Dermis blood vessel endothelial cell (primary cell): ENCODE results near the gene CDH13. TPM values are rescaled to one million over a fixed set of nuclear protein-coding genes. Genes with fewer than 3 reads are reported as not detected.

Experiments used
- DNase-seq: peaks from one replicate; pipeline ENCODE4 v3.0.0; 2010
- total RNA-seq: library from RNA; depleted of rRNA; stranded (reverse); fragments of >200 nt; gene quantifications from 2 replicates; pipeline ENCODE4 v1.2.3, GENCODE V29; 2014

CDH13 gene
- total RNA-seq, 1 donor from 2014 or later: 135 TPM

DNA sequence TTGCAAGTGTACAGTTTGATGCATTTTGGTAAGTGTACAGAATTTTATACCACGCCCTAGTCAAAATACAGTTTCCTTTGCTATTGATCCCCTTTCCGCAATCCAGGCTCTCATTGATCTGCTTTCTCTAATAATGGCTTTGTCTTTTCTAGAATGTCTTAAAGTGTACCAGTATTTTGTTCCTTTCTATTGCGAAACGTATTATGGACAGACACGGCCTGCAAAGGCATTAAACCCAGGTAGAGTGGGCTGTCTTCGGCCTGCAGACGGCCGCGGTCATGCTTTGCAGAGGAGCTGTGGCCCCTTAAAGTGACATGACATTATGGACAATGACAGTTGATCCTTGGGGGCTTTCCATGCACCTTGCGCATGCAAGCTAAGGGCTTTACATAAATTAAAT lies 1165.1 kb downstream of the CDH13 start:
- DNase-seq: no peak

DNA sequence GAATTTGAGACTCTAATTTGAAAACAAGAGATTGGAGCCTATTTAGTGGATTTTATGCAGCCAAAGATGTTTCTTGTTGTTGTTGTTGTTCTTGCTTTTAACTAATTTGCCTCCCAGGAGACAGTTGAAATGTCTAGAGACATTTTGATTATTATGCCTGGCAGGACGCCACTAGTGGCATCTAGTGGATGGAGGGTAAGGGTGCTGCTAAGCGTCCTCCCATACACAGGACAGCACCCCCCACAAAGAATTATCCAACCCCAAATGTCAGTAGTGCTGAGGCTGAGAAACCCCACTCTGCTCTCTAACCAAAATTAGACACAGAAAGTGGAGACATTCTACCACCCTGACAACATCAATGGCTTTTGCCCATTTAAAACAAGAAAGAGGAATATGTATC lies 1165.6 kb downstream of the CDH13 start:
- DNase-seq: no peak

DNA sequence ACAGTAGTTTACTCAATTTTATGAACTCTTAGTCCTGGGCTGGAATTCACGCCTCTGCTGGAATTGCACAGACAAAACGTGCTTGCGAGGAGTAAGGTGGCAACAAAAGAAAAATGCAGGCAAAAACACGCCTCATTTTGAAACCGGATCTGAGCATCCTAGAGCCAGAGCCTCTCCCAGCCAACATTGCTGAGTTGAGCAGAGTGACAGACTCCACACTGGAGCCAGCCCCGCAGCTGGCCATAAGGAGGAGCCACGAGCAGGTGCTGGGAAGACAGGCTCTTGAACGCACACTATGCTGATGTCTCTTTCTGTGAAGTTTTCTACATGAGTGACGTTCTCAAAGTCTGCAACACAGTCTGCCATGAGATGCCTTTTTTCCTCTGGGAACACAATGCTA lies 1166.4 kb downstream of the CDH13 start:
- no peak for DNase-seq

DNA sequence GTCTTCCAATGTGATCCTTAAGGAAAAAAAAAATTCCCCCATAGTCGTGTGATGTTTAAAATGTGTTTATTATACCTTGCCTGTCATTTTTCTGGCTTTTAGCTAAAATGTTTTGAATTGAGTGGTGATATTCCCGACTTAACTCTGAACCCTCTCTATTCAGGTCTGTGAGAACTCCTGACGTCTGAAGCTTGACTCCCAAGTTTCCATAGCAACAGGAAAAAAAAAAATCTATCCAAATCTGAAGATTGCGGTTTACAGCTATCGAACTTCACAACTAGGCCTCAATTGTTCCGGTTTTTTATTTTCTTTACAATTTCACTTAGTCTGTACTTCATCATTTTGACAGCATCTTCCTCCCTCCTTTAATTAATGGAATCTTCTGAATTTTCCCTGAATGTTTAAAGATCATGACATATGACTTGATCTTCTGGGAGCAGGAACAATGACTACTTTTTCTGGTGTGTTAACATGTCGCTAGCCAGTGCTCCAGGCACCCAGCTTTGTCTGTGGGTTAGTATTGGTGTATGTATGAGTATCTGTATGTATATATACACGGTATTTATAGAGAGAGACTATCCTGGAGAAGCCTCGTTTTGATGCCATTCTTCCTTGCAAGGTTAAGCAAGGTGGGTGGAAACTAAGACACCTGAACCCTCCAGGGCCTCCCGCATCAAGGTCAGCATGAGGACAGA lies 1168.2 kb downstream of the CDH13 start:
- DNase-seq: no peak

DNA sequence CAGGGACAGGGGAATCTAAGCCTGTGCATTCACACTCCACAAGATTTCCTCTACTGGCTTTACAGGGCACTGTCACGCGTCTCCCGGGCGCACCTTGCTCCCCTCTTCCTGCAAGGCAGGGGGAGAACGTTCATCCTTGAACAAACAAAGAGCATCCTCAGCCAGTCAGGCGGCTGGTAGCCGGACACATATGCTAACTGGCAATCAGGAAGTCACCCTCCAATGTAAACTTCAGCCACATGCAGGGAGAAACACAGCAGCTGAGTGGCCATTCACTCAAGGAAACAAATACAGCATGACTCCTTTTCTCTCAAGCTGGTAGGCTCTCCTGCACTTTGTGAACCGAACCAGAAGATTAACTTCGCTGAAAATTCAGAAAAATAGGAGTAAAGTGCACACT lies 1170.2 kb downstream of the CDH13 start:
- peak; percentile 18 for DNase-seq

DNA sequence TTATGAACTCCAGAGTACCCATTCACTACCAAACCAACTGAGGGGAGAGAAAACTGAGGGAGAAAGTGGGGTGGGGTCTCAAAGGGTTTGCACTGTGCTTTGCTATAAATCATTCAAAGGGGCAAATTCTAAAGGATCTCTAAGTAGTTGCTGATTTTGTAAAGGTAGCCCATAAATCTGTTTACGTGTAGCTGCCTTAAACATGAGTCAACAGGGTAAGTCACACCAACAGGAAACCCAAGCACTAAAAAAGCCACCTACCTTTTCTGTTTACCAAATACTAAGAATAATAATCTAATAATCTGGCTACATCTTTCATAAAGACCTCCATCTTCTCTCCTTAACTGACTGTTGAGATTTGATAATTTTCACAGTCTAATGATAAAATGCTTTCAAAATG lies 1172.6 kb downstream of the CDH13 start:
- DNase-seq: no peak

DNA sequence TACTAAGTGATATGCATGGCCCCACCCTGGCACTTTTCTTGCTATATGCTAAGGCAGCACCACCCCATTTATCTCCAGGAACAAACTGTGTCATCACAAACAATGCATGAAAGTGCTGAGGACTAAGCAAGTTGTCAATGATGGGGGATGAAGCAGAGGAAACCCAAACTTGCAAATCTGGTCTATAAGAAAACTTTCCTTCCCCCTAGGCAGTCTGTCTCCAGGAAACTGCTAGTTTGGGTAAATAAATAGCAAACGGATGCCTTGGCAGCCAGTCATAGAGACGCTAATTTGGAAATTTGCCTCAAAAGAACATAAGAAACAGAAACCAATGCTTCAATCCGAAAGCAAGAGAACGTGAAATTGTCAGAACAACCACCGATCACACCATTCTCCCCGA lies 1175.4 kb downstream of the CDH13 start:
- DNase-seq: peak; percentile 85

DNA sequence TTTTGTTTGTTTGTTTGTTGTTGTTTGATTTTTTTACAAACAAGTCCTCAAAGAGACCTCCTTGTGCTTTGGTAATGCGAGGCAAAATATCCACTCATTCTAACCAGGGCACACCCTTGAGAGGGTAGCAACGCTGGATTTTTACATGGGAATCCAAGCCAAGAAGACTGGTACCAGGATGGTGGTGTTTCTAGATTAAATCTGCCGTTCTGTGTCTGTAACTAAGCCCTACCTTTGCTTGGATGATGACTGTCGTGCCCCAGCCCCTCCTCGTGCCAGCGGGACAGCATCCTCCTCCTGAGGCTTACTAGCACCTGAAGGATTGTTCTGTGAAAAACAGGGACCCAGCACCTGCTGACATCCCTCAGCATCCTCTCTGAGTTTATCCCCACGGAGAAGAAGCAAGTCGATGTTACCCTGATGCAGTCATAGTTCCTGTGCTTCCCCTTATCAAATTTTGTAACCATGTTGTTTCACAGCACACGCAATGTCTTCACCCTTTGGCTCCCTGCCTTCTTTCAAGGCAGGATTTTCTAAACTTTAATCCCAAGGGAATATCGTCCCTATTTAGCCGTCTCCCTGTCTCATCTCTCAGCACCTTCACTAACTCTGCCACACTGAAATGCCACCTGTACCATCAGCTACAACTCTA lies 1175.9 kb downstream of the CDH13 start:
- DNase-seq: no peak

DNA sequence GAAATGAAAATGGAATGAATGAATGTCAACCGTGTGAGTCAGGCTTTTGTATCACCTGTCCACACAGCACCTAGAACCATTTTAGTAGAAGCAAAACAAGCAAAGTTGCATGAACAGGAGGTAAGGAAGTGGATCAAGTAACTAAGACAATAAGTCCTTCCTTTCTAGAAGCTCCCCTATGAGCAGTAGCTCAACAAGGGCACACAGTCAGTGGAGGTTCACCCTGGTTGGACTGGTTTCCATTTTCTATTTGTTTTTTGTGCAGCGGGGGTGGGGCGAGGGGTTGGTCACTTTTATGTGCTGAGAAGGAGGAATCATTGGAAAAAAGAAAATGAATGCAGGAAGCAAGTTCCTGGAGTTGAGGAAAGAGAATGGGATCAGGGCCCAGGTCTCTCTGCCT lies 1177.0 kb downstream of the CDH13 start:
- DNase-seq: peak; percentile 48

DNA sequence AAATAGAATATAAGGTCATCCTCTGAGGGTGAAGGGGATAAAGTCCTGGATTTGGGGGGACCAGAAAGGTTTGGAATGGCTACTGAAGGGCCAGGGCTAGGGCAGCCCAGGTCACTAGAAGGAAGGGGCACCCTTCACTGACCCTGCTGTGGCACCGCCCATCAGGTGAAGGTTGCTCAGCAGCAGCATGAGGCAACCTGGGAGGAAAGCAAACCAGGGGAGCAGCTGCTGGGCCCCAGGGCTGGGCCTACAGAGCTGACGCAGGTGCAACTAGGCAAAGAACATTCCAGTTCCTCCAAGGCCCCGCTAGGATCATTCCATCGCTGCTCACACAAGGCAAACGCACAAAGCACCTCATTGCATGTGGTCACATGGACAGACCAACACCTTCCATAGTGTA lies 1177.6 kb downstream of the CDH13 start:
- DNase-seq: no peak

DNA sequence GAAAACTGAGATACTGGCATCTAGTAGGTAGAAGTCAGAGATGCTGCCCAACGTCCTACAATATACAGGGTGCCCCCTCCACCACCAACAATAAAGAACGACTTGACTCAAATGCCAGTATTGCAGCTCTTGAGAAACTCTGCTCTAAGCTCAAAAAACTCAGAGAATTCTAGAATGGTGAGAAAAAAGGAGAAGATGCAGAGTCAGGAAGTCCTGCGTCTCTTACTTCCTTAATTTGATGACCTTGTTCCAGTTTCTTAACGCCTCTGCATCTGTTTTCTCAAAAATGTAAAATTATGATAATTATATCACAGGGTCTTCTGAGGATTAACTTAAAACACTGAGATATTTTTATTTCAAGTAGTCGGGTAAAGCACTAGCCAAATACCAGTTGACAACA lies 1179.3 kb downstream of the CDH13 start:
- no peak for DNase-seq

DNA sequence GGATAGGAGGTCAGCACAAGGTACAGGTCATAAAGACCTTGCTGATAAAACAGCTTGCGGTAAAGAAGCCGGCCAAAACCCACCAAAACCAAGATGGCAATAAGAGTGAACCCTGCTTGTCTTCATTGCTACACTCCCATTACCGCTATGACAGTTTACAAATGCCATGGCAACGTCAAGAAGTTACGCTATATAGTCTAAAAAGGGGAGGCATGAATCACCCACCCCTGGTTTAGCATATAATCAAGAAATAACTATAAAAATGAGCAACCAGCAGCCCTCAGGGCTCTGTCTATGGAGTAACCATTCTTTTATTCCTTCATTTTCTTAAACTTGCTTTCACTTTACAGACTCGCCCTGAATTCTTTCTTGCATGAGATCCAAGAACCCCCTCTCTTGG lies 1180.0 kb downstream of the CDH13 start:
- DNase-seq: no peak

DNA sequence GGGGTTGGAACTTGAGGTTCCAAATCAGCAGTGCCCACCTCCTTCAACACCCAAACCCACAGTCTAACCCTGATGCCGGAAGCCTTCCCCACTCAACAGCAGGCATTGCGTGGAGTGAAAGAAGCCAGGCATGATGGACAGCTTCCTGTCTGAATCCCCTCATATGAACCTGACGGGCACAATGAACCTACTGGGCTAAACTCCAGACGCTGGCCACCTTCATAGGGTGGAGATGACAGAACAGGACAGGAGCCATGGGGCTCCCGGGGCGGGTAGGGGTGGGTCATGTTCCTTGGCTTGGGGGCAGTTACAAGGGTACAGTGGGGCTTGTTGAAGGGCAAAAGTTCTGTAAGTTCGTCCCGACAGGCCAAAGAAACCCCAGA lies 1180.5 kb downstream of the CDH13 start:
- no peak for DNase-seq

DNA sequence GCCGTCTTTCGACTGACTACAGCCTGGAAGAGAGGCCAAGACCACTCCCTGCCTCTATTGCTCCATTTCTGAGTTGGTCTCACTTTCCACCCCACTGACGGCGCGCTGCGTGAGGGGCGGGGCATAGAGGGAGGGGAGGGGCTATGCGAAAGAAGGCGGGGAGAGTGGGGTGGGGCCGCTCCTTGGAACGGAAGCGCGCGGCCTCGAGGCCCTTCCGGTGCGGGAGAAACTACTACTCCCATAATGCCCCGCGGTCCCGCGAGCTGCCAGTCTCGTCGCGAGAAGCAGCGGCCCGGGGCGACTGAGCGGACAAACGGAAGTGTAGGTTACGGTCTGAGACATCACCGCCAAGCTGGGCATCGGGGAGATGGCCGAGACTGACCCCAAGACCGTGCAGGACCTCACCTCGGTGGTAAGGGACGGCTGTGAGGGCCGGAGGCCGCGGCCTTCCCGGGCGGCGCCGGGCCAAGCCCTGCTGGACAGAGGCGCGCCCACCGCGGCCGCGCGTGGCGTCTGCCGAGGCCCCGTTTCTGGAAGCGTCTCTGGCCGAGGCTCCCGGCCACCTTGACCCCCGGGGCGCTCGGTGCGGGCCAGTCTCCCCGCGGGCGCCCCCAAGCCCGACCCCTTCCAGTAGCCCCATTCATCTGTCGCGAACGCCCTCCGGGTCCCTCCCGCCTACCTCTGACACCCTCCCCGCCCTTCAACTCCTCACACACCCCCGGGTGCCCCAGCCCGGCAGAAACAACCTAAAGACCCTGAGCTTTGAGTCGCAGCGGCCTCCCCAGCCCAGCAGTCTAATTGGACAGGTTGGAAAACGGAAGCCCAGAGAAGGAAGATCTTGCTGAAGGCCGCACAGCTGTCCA lies 1181.2 kb downstream of the CDH13 start, which contains the start of gene HSBP1:
HSBP1 (plus strand) TSS at position 269 of the 863 bp plus-strand sequence; CDS start at position 368, 99 bp downstream.
- DNase-seq: peak; percentile 94

DNA sequence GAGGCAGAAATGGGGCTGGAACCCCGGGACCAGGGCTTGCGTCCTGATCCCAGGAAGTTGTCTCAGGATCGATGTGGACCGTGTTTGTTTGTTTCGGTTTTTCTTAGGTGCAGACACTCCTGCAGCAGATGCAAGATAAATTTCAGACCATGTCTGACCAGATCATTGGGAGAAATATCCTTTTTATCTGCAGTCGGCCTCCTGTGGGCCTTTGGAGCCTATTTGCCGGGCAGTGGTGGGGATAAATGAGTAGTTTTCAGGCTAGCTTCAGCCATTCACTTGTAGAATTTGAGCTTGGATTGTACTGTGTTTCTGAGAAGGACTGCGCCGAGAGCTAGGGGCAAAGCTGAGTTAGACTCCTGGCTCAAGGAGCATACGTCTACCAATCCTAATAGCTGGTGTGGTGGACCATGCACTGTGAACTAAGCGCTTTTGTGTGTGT lies 1181.8 kb downstream of the CDH13 start:
- DNase-seq: peak; percentile 5

DNA sequence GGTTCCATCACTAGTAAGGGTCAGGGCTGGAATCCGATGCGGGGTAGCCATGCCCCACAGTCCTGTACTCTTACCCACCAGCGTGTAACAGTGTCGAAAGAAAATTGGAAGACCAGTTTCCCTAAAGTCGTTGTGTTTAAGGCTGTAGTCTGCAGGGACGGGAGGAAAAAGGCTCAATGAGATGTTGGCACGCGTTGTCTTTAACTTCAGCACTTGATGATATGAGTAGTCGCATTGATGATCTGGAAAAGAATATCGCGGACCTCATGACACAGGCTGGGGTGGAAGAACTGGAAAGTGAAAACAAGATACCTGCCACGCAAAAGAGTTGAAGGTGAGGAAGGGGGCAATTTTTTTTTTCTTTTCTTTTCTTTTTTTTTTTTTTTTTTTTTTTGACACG lies 1182.3 kb downstream of the CDH13 start:
- DNase-seq: no peak

DNA sequence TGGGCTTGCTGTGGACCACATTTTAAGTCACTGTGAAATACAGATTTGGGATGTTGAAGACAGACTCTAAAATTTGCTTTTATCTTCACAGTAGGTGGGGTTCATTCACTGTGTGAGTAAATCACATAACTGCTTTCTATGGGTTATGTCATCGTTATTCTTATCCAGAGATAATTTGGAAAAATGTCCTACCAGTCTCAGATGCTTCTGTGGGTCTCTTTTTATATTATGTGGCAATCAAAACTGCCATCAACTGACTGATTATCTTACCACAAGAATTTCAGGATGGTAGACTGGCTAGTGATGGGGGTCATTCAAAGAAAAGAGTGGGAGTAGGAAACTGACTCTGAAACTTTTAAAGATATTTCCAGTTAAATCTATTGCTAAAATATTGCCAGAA lies 1184.1 kb downstream of the CDH13 start:
- DNase-seq: no peak

DNA sequence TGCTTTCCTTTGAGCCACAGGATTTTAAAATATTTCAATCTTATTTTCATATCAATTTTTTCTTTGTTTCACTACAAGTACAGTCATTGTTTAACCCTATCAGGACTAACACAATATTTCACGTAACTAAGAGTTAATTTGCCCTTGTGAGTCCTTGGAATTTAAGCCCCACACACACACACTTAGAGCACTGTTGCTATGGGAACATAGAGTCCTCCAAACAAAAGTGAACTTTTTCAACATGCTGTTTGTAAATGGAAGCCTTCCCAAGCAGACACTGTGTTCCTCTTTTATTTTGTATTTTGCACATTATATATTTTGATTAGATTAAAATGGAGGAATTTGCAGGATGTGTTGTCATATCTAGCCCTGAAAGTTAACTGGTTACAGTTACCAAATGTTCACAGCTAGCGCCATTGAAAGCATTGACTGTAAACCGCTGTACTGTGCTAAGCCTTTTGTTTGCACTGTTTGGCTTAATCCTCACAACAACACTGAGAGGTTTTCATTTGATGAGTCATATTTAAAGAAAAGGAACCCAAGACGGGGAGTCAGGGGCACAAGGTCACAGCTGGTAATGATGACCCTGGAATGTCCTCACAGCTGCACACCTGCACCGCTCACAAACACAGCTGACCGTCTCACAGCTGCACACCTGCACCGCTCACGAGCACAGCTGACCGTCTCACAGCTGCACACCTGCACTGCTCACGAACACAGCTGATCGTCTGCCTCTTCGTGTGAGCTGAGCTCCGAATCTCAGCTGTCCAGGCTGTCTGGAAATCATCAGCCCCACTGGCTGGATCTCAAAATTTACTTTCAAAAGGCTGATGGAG lies 1187.3 kb downstream of the CDH13 start:
- peak; percentile 88 for DNase-seq

DNA sequence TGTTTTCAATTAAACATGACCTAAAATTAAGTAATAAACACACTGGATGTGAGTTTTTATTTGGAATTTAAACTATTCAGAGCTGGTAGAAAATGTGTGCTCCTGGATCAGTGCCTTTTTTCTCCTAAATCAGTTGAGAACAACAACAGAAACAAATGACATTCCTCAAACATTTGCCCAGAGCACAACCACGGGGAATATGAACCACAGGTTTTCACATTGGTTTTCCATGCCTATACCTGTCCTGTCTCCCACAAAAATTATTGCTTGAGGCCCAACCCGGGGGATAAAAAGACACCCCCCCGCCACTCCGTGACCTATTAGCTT lies 1187.9 kb downstream of the CDH13 start:
- no peak for DNase-seq

DNA sequence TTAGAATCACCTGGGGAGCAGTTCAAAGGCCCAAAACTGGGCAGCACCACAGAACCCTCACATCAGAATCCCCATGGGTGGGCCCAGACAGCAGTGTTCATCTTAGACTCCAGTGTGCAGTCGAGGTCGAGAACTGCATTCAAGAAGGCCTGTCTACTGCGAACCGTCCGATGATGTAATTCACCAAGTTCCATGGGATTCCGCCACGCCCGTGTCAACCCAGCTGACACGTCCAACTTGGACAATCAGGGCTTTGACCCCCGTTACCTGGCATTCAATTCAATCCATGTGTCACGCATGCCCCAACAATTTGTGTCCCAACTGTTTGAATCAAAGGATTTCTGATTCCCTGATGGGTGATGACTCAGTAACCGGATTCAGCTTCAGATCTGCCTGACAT lies 1190.3 kb downstream of the CDH13 start:
- DNase-seq: no peak

DNA sequence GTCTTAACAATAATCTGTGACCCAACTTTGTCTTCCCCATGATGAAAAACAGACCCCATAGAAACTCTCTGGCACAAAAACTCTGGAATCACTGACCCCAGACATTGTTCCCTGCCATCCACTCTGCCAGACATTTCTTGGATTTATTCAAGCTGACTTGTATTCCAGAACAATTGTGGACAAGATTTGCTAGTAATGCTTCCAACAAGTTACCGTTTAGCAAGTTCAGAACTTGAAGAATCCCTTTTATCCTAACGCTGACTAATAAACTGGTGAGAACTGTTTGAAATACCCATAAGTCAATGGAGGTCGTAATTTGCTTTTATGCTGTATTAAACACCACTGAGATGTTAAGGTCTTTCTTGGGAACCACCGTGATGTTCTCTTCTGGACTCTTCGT lies 1191.5 kb downstream of the CDH13 start:
- DNase-seq: no peak

DNA sequence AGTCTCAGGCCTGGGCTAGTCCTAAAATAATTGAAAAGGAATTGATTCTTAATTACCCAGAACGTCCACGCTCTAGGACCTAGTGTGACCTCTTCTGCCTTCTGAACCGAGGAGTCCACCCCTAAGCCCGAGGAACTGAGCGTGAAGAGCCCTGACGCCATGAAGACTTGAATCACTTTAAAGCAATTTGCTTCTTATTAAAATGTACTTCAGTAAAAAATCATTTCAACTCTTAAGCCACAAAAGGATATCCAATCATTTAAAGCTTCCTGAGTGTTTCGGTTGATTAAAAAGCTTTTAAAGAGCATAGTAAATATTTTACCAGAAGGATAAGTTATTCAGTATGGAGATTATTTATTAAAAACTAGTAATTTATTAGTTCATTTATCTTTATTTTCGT lies 1192.6 kb downstream of the CDH13 start:
- DNase-seq: no peak
